ENCODE results near the gene CBX4. TPM values are rescaled to one million over a fixed set of nuclear protein-coding genes. Genes with fewer than 3 reads are reported as not detected.

Gene CBX4
- total and polyA plus RNA-seq, 2 of the 13 experiments (the other 11 are each of a cell fraction or from before 2014, with no cell fraction given): 25.8 to 50.8 TPM

DNA sequence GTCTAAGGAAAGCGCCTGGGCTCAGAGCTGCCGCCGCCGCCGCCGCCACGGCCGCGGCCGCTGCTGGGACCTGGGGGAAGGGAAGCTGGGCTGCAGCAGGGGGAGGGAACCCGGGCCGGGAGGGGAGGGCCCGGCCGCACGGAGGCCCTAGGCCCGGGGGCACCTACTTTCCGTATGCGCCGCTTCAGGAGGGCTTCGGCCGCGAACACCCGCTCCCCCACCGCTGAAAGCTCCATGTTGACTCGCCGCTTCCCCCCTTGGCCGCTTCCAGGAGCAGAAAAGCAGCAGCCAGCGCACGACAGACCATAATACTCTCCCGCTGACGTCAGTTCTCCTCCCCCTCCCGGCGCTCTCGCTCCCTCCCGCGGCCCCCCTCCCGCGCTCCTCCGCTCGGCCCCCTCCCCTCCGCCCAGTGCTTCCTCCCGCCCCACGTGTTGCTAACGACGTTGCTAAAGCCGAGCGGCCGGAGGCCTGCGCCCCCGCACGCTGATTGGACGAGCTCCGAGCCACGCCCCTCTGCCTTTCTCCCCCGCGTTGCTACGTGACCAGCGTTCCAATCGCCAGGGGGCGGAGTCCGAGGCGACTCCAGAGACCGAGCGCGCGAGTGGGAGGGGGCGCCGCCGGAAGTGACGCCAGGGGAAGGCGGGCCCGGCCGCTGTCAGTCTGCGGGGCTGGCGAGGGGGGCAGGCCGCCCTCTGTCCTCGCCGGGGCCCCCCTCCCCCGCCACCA lies 42.3 kb downstream of the CBX4 start, which contains the start of gene CBX8 (continued):
- TF ChIP-seq ZNF784 (CRISPR knock-in tag; IDR thresholded peaks at IDR 0.05; ENCODE audit: borderline replicate concordance) (no peak), FOXO4 (CRISPR knock-in tag; conservative IDR thresholded peaks at IDR 0.05) (no peak), ZSCAN5A (CRISPR knock-in tag; IDR thresholded peaks at IDR 0.05; ENCODE audit: borderline replicate concordance) (0 out of 2 replicates have a peak, but pooled peaks have one; percentile 32), ZNF354B (CRISPR knock-in tag; IDR thresholded peaks at IDR 0.05) (0 out of 2 replicates have a peak, but pooled peaks have one; percentile 87), ZNF639 (CRISPR knock-in tag; conservative IDR thresholded peaks at IDR 0.05) (no peak; the same call in 1 of the 2 replicates), SMAD9 (CRISPR knock-in tag; IDR thresholded peaks at IDR 0.05) (no peak), NFIC (IDR thresholded peaks at IDR 0.05; ENCODE audit: low read length) (no peak), NR2F2 (IDR thresholded peaks at IDR 0.05; ENCODE audit: borderline replicate concordance, low read depth) (no peak), TAF1 (CRISPR knock-in tag; IDR thresholded peaks at IDR 0.05) (peak; percentile 73), NCOA1 (CRISPR knock-in tag; IDR thresholded peaks at IDR 0.05) (no peak), KDM3A (CRISPR knock-in tag; IDR thresholded peaks at IDR 0.05; ENCODE audit: low read depth) (0 out of 2 replicates have a peak, but pooled peaks have one; percentile 25), ZNF136 (CRISPR knock-in tag; IDR thresholded peaks at IDR 0.05; ENCODE audit: low read depth) (peak; percentile 40; the same call in 1 of the 2 replicates), ZNF619 (CRISPR knock-in tag; IDR thresholded peaks at IDR 0.05) (no peak), TOE1 (CRISPR knock-in tag; IDR thresholded peaks at IDR 0.05) (no peak), ZNF546 (CRISPR knock-in tag; conservative IDR thresholded peaks at IDR 0.05) (no peak), ZMAT5 (CRISPR knock-in tag; IDR thresholded peaks at IDR 0.05; ENCODE audit: borderline replicate concordance, low read depth) (no peak), ZBTB7A (CRISPR knock-in tag; IDR thresholded peaks at IDR 0.05) (peak; percentile 84; the same call in 1 of the 2 replicates), JUN (CRISPR knock-in tag; IDR thresholded peaks at IDR 0.05) (0 out of 2 replicates have a peak, but pooled peaks have one; percentile 57), JUND (CRISPR knock-in tag; IDR thresholded peaks at IDR 0.05) (peak; percentile 28; the same call in 1 of the 2 replicates)
- TF ChIP-seq, protein P1, sequence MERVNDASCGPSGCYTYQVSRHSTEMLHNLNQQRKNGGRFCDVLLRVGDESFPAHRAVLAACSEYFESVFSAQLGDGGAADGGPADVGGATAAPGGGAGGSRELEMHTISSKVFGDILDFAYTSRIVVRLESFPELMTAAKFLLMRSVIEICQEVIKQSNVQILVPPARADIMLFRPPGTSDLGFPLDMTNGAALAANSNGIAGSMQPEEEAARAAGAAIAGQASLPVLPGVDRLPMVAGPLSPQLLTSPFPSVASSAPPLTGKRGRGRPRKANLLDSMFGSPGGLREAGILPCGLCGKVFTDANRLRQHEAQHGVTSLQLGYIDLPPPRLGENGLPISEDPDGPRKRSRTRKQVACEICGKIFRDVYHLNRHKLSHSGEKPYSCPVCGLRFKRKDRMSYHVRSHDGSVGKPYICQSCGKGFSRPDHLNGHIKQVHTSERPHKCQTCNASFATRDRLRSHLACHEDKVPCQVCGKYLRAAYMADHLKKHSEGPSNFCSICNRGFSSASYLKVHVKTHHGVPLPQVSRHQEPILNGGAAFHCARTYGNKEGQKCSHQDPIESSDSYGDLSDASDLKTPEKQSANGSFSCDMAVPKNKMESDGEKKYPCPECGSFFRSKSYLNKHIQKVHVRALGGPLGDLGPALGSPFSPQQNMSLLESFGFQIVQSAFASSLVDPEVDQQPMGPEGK (CRISPR knock-in tag; IDR thresholded peaks at IDR 0.05): peak; percentile 93
- TF ChIP-seq, protein P2, sequence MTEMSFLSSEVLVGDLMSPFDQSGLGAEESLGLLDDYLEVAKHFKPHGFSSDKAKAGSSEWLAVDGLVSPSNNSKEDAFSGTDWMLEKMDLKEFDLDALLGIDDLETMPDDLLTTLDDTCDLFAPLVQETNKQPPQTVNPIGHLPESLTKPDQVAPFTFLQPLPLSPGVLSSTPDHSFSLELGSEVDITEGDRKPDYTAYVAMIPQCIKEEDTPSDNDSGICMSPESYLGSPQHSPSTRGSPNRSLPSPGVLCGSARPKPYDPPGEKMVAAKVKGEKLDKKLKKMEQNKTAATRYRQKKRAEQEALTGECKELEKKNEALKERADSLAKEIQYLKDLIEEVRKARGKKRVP (CRISPR knock-in tag; IDR thresholded peaks at IDR 0.05): no peak
